ENCODE results near the gene NUDT10.
"Not testable (repeated sequence)": the region's sequence is repeated elsewhere in the genome, so short reads cannot be mapped to it uniquely, and the experiment has no call there.

Gene NUDT10

GRCh38 chrX:51332943-51333785 is 542 bp downstream of the NUDT10 start:
- CTCF ChIA-PET; H3K9me3 ChIP-seq (ENCODE audit: control insufficient read depth, insufficient read depth, low read depth, low read length); H3K36me3 ChIP-seq (ENCODE audit: control insufficient read depth in 2 of 2, insufficient read depth in 1 of 2, low read length in 2 of 2); POLR2A ChIA-PET; H3K27ac ChIP-seq (ENCODE audit: extremely low read depth, low read depth, low read length); H3K4me1 ChIP-seq (ENCODE audit: control insufficient read depth, insufficient read depth, low read length): not testable (repeated sequence)
- TF ChIP-seq KLF9 (tag by site-specific recombination; IDR thresholded peaks at IDR 0.05; ENCODE audit: low read depth), result 0 out of 2 replicates have a peak, but pooled peaks have one; percentile 1
- TF ChIP-seq ZBTB20 (tag by site-specific recombination; IDR thresholded peaks at IDR 0.05), result 0 out of 2 replicates have a peak, but pooled peaks have one; percentile 2
- peak; percentile 32 for TF ChIP-seq ZBTB26 (tag by site-specific recombination; optimal IDR thresholded peaks at IDR 0.05)
- H3K4me3 ChIP-seq (ENCODE audit: low read depth, low read length), result peak overlapping the region; percentile 46

- POLR2A ChIA-PET, result no interaction called here
- H3K27ac ChIP-seq (ENCODE audit: extremely low read depth, low read depth, low read length), result no peak overlapping the region
- H3K4me3 ChIP-seq (ENCODE audit: low read depth, low read length), result no peak overlapping the region
- no peaks in the 10 kb centered on the region for H3K4me1 ChIP-seq (ENCODE audit: control insufficient read depth, insufficient read depth, low read length)
- TF ChIP-seq ZNF626 (tag by site-specific recombination; IDR thresholded peaks at IDR 0.05) (no peak), ZFP69B (tag by site-specific recombination; IDR thresholded peaks at IDR 0.05) (no peak), ZNF514 (tag by site-specific recombination; IDR thresholded peaks at IDR 0.05) (no peak), ZSCAN18 (tag by site-specific recombination; IDR thresholded peaks at IDR 0.05) (no peak), ATF2 (tag by site-specific recombination; IDR thresholded peaks at IDR 0.05; ENCODE audit: low read depth) (no peak), ZNF132 (tag by site-specific recombination; IDR thresholded peaks at IDR 0.05; ENCODE audit: borderline replicate concordance) (no peak), ZNF19 (tag by site-specific recombination; IDR thresholded peaks at IDR 0.05; ENCODE audit: low read depth) (no peak), ZNF449 (tag by site-specific recombination; IDR thresholded peaks at IDR 0.05) (no peak), GLIS1 (tag by site-specific recombination; IDR thresholded peaks at IDR 0.05) (no peak)
- H3K36me3 ChIP-seq (ENCODE audit: control insufficient read depth in 2 of 2, insufficient read depth in 1 of 2, low read length in 2 of 2), result no peaks in the 10 kb centered on the region
- CTCF ChIA-PET, result interaction anchor here (4.3 to 4.9 kb wide), 2 partner anchors 87 to 126 kb away, joined by 32 to 37 read pairs; no protein-coding TSS in a partner anchor
- H3K9me3 ChIP-seq (ENCODE audit: control insufficient read depth, insufficient read depth, low read depth, low read length), result no peaks in the 10 kb centered on the region; the same call in 1 of the 2 replicates
Observed at GRCh38 chrX:51334276-51334675, 1.7 kb downstream of the NUDT10 start.

- no peaks in the 10 kb centered on the region for H3K4me1 ChIP-seq (ENCODE audit: control insufficient read depth, insufficient read depth, low read length)
- H3K9me3 ChIP-seq (ENCODE audit: control insufficient read depth, insufficient read depth, low read depth, low read length), result no peaks in the 10 kb centered on the region; the same call in 1 of the 2 replicates
- H3K36me3 ChIP-seq (ENCODE audit: control insufficient read depth in 2 of 2, insufficient read depth in 1 of 2, low read length in 2 of 2), result no peaks in the 10 kb centered on the region
- TF ChIP-seq ZNF626 (tag by site-specific recombination; IDR thresholded peaks at IDR 0.05) (no peak), ZNF654 (tag by site-specific recombination; IDR thresholded peaks at IDR 0.05; ENCODE audit: low read depth) (peak; percentile 36)
- no peak overlapping the region for H3K4me3 ChIP-seq (ENCODE audit: low read depth, low read length)
- CTCF ChIA-PET, result interaction anchor here (0.5 to 4.9 kb wide), 21 partner anchors 8 to 925 kb away, joined by 3 to 37 read pairs (median 3); no protein-coding TSS in a partner anchor
- no peak overlapping the region for H3K27ac ChIP-seq (ENCODE audit: extremely low read depth, low read depth, low read length)
- POLR2A ChIA-PET, result no interaction called here
Observed at GRCh38 chrX:51336584-51336983, 4.0 kb downstream of the NUDT10 start.

Data from HEK293 (cell line).